Measurements from ENCODE around the gene FAM181A.

DNA sequence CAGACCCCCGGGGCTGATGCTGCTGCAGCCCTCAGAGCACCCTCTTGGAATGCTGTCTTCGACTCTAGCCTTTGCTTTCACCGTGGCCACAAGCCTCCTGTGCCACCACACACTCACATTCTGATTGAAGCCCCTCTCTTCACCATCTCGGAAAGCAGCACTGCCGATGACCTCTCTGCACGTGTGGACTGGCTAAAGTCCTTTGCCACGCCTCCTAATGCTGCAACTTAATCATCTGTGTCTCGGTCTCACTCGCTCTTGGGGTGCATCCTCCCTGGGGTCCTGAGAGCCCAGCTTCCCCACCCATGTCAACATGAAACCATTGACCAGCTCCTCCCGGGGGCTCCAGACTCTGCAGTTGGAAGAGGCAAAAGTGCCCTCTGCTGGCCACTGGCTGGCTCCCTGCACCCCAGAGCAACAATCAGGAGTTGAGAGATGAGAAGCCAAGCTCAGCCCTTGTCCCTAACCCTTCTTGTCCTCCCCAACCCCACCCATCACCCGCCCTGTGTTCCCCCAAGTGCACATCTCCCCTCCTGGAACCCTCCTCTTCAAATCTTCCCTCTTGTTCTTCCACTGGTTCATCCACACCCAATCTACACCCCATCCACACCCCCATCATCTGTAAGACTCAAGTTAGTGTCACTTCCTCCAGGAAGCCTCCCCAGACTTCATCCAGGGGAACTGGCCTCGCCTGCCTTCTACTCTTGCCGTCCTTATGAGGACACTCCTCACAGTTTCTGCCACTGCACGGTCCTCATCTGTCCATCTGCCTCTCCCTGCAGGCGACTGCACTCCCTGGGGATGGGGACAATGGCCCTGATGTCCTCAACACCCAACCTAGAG, 23.6 kb upstream of the FAM181A start:
- no peak for TF ChIP-seq POLR2A (IDR thresholded peaks at IDR 0.05)
- TF ChIP-seq, protein P1, sequence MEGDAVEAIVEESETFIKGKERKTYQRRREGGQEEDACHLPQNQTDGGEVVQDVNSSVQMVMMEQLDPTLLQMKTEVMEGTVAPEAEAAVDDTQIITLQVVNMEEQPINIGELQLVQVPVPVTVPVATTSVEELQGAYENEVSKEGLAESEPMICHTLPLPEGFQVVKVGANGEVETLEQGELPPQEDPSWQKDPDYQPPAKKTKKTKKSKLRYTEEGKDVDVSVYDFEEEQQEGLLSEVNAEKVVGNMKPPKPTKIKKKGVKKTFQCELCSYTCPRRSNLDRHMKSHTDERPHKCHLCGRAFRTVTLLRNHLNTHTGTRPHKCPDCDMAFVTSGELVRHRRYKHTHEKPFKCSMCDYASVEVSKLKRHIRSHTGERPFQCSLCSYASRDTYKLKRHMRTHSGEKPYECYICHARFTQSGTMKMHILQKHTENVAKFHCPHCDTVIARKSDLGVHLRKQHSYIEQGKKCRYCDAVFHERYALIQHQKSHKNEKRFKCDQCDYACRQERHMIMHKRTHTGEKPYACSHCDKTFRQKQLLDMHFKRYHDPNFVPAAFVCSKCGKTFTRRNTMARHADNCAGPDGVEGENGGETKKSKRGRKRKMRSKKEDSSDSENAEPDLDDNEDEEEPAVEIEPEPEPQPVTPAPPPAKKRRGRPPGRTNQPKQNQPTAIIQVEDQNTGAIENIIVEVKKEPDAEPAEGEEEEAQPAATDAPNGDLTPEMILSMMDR (IDR thresholded peaks at IDR 0.05): no peak

Measured in Peyer's patch (tissue), 4 donors.